Adipose tissue (tissue), 3 donors: ENCODE results near the gene TMEM125. TPM values are rescaled to one million over a fixed set of nuclear protein-coding genes. Genes with fewer than 3 reads are reported as not detected.

Source experiments
- H3K27ac ChIP-seq: one replicate; pipeline ENCODE4 v1.5.1; 2013; ENCODE audit warnings: low read depth, low read length
- WGBS, 3 donors: extraction: QIAGEN DNeasy Blood & Tissue Kit; methylation state at CpG; one replicate each; pipeline ENCODE4 v1.1.7; 2013; 5-methylcytosine and 5-hydroxymethylcytosine counted together
- polyA plus RNA-seq, 3 donors: library from polyadenylated mRNA; stranded (reverse); fragments of 200-250 nt; gene quantifications; one replicate each; pipeline ENCODE4 v1.2.3, GENCODE V29; 2013
- donor health status: healthy with polysubstance abuse.
- donor health status: Bipolar disorder and iron deficiency.
- donor health status: healthy.

Gene TMEM125
- polyA plus RNA-seq, 3 donors = 2.5 to 45.3 TPM; not detected in 1

- 58 to 74% (median 63%) methylated on average over 8 of the region's 8 CpGs for WGBS, 3 donors
- no peak overlapping the region for H3K27ac ChIP-seq
Measured at GRCh38 chr1:43303471-43304313, 33.9 kb downstream of the TMEM125 start.

GRCh38 chr1:43304314-43304681 is 34.5 kb downstream of the TMEM125 start:
- 16 to 77% (median 22%) methylated on average over 8 of the region's 8 CpGs for WGBS, 3 donors
- H3K27ac ChIP-seq = no peak overlapping the region

- no peak overlapping the region for H3K27ac ChIP-seq
- 86 to 93% (median 90%) methylated on average over 43 to 46 of the region's 46 CpGs for WGBS, 3 donors
Measured at GRCh38 chr1:43304771-43305300, 35.1 kb downstream of the TMEM125 start.

DNA sequence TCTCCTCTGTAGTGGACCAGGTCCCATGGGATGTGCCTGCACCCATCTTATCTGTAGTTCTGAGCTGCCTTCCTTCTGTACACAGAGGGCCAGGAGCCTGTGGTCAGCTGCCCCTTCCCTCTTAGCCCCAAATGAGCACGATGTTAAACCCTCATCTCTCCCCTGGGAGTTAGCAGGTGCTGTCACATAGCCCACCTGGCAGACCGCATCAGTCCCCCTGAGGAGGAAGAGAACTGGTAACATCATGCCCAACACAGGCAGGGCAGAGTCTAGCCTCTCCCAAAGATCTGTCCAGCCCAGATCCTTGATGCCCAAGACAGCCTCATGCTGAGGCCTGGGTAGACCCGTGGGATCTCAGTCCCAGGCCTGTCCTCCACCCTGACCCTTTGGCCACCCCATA is 35.7 kb downstream of the TMEM125 start:
- 77 to 85% (median 82%) methylated on average over 3 of the region's 3 CpGs for WGBS, 3 donors
- no peak overlapping the region for H3K27ac ChIP-seq

GRCh38 chr1:43305926-43306687 is 36.3 kb downstream of the TMEM125 start:
- H3K27ac ChIP-seq = no peak overlapping the region
- WGBS, 3 donors = 86 to 88% (median 87%) methylated on average over 6 of the region's 6 CpGs

DNA sequence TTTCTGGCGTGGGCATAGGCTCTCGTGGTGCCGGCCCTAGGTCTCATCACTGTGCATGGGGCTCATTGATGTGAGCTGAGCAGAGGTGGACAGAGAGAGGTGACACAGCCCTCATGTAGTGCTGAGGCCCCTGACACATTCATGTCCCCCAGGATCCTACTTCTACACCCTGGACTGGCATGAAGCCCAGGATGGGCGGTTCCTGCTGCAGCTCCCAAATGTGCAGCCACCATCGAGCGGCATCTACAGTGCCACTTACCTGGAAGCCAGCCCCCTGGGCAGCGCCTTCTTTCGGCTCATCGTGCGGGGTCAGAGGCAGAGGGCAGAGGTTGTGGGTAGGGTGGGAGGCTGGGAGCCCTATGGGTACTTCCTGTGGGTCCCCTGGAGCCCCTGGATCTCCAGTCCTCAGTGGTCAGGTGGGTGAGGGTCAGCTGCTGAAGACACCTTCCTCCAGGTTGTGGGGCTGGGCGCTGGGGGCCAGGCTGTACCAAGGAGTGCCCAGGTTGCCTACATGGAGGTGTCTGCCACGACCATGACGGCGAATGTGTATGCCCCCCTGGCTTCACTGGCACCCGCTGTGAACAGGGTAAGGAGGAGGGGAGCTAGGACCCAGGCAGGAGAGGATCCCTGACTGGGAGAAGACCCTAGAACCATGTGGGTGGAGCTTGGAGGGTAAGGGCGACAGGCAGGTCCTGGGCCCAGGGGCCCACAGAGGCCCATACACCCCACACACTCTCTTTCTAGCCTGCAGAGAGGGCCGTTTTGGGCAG is 37.1 kb downstream of the TMEM125 start:
- WGBS, 3 donors = 85 to 92% (median 91%) methylated on average over 17 of the region's 17 CpGs
- H3K27ac ChIP-seq = no peak overlapping the region

GRCh38 chr1:43307458-43308158 is 37.8 kb downstream of the TMEM125 start:
- WGBS, 3 donors = 93 to 94% (median 93%) methylated on average over 9 of the region's 9 CpGs
- H3K27ac ChIP-seq = no peak overlapping the region

DNA sequence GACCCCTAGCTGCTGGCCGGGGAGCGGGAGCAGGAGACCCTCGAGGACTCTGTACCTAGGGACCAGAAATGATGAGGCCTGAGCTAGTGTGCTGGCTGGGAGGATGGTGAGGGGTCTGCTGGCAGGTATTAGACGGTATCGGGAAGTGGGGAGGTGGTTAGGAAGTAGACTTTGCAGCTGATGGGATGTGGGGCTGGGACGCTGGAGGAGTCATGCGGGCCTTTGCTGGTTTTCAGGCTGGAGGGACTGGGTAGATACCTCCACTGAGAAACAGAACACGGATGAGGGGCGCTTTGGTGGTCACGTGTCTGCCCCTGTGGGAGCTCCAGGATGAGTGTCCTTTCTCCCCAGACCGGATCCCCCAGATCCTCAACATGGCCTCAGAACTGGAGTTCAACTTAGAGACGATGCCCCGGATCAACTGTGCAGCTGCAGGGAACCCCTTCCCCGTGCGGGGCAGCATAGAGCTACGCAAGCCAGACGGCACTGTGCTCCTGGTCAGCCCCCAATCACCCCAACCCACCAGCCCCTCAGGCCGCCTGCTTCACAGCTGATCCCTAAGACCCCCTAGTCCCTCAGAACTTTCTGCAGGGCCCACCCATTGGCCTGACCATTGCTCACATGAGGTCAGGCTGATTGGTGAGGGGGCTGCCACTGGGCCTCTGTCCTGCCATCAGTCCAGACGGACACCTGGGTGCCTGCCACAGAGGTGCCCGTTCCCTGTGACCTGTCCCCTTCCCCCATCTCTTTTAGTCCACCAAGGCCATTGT is 39.0 kb downstream of the TMEM125 start:
- 94 to 97% (median 94%) methylated on average over 20 of the region's 20 CpGs for WGBS, 3 donors
- H3K27ac ChIP-seq = no peak overlapping the region

DNA sequence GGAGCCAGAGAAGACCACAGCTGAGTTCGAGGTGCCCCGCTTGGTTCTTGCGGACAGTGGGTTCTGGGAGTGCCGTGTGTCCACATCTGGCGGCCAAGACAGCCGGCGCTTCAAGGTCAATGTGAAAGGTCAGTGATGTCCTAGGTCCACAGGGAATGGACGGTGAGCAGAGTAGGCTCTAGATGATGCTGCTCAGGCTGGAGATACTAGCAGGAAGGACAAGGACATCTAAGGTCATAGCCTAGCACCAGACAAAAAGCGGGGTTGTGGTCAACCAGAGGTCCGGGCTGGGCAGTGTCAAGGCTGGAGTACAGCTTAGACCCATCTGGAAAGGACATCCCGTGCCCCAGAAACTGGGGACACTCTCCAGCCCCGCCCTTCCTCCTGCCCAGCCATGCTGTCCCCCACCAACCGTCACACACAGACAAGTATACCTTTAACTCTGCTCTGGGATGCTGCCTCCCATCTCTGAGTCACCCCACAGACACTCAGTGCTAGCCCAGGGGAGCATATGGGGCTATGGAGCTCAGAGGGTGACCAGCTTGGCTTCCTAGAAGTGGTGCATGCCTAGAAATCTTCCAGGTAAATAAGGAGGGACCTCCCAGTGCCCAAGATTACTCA is 39.7 kb downstream of the TMEM125 start:
- H3K27ac ChIP-seq = no peak overlapping the region
- 87 to 92% (median 91%) methylated on average over 13 of the region's 13 CpGs for WGBS, 3 donors

- no peak overlapping the region for H3K27ac ChIP-seq
- 90 to 94% (median 92%) methylated on average over 9 of the region's 9 CpGs for WGBS, 3 donors
Measured at GRCh38 chr1:43311521-43311920, 41.7 kb downstream of the TMEM125 start.

DNA sequence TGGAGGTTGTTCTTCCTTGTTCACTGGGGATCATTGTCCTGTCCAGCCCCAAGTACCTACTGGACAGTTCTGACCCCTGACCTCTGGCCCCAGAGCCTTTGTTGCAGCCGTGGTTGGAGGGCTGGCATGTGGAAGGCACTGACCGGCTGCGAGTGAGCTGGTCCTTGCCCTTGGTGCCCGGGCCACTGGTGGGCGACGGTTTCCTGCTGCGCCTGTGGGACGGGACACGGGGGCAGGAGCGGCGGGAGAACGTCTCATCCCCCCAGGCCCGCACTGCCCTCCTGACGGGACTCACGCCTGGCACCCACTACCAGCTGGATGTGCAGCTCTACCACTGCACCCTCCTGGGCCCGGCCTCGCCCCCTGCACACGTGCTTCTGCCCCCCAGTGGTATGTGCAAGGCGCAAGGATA is 42.4 kb downstream of the TMEM125 start:
- H3K27ac ChIP-seq = no peak overlapping the region
- 88 to 92% (median 92%) methylated on average over 19 of the region's 19 CpGs for WGBS, 3 donors

GRCh38 chr1:43312663-43313515 is 43.1 kb downstream of the TMEM125 start:
- H3K27ac ChIP-seq = no peak overlapping the region
- WGBS, 3 donors = 91 to 95% (median 93%) methylated on average over 24 of the region's 24 CpGs

GRCh38 chr1:43313771-43314170 is 44.0 kb downstream of the TMEM125 start:
- no peak overlapping the region for H3K27ac ChIP-seq
- 84 to 92% (median 90%) methylated on average over 10 of the region's 10 CpGs for WGBS, 3 donors

GRCh38 chr1:43314233-43314632 is 44.5 kb downstream of the TMEM125 start:
- no peak overlapping the region for H3K27ac ChIP-seq
- 93 to 95% (median 94%) methylated on average over 5 of the region's 5 CpGs for WGBS, 3 donors

GRCh38 chr1:43315481-43315880 is 45.7 kb downstream of the TMEM125 start:
- no peak overlapping the region for H3K27ac ChIP-seq
- 82 to 91% (median 89%) methylated on average over 3 of the region's 3 CpGs for WGBS, 3 donors
